Hindlimb muscle (tissue), 1 donor: ENCODE data around the gene PRMT7. TPM values are rescaled to one million over a fixed set of nuclear protein-coding genes. Genes with fewer than 3 reads are reported as not detected.

Experiments used
- DNase-seq: peaks from one replicate; pipeline ENCODE4 v3.0.0-alpha.2; 2013
- polyA plus RNA-seq: library from polyadenylated mRNA; unstranded; fragments of 120-200 nt; gene quantifications from one replicate; pipeline ENCODE4 v1.2.1, GENCODE V29; 2013; ENCODE audit not compliant: insufficient read length

The PRMT7 gene
- polyA plus RNA-seq, 1 donor, result 51.8 TPM

DNA sequence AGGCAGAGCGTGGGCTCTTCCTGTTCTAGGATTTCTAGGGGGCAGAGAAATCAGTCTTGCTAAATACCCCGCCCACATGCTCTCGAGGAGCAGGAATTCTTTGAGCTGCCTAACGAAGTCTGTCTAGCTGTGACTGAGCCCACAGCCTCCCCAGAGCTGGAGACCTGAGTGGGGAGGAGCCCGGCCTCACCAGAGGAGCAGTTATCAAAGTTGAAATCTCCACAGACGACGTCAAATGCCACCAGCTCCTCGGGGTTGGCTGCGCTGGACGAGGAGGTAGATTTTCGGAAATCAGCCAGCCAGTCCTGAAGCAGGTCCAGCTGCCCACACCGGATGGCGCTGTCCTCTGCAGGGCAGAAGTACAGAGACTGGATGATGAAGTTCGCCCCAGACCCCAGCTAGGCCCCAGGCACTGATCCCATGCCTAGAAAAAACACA lies 53.8 kb downstream of the PRMT7 start:
- DNase-seq, result no peak

DNA sequence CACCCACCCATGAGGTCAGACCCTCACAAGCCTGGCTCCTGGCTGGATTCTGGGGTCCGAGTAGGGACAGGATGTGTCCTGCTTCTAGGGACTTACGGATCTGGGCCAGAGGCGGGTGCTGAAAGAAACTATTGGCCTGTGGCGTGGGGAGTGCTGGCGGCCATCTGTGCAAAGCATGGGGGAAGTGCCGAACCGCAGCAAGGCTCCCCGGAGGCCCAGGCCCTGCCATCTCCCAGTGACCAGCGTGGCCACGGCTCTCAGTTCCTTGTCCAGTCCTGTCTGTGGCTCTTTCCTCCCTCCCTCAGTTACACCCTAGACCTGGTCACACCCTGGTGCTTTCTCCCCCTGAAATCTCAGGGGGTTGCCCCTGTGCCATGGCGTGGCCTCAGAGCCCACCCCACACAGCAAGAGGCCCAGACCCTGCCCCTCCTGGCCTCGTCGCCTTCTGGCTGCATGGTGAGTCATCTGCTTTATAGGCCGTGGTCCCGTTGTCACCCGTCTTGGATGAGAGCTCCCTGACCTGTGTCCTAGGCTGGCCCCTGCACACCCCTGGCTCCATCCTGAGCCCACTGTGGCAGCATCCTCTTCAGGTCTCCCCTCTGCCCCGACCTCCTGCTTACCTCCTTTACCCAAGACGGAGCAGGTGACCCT lies 54.5 kb downstream of the PRMT7 start:
- DNase-seq, result no peak

DNA sequence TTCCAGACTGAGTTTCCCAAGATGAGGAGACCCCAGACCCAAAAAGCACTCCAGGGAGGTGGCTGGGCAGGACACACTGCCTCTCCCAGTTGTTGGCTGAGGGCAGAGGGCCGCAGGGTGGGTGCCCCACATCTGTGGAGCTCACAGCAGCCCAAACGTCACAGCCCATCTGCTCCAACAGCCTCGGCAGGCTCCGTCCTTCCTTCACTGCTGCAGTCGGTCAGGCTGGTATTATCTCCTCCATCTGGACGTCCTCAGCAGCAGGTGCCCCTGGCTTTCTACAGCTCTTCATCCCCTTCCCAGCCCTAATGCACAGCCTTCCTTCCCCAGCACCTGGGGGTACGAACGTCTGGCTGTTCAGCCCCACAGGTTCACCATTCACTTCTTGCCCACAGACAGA lies 55.2 kb downstream of the PRMT7 start:
- DNase-seq, result no peak

DNA sequence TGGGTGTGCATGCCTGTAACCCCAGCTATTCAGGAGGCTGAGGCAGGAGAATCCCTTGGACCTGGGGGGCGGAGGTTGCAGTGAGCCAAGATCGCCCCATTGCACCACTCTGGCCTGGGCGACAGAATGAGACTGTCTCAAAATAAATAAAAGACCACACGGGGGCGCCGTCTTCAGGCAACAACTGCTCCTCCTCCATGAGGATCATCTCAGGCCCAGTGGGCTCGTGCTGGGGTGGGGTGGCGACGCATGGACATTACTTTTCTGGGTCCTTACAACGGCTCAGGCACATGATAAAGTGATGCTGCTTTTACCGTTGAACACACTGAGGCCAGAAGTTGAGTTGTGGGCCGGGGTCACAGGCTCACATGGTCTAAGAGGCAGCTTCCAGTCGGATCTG lies 56.2 kb downstream of the PRMT7 start:
- no peak for DNase-seq

DNA sequence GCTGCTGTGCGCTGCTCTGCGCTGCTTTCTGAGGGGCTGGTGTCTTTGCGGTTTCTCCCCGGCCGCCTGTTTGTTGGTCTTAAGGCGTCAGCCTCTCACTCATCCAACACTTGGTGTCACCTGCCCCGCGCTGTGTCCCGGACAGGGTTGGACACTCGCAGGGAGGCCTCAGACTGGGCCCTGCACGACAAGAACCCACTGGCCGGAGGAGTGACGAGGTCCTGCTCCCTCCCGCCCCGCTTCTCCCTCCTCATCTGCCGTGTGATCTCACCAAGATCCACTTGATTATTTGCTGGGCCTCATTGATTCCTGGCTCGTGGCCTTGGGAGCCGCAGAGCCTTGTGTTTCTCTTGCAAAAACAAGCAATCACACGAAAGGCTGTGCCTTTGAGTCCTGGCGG lies 56.6 kb downstream of the PRMT7 start:
- no peak for DNase-seq

DNA sequence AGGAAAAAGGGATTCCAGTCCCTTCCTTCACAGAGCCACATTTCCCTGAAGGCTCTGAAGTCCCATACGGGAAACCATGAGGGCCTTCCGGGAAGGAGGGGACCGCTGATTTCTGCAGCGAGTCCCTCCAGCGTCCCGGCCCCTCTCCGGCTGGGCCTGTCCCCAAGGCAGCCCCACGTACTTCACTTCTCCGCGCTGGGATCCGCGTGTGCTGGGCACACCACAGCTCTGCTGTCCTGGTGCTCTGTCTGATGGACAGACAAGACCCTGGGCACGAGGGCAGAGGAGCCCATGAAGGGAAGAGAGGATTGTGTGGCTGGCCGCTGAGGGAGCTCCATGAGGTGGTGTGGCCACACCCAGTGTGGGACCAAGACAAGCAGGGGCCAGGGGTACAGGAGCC lies 57.1 kb downstream of the PRMT7 start:
- DNase-seq, result no peak

DNA sequence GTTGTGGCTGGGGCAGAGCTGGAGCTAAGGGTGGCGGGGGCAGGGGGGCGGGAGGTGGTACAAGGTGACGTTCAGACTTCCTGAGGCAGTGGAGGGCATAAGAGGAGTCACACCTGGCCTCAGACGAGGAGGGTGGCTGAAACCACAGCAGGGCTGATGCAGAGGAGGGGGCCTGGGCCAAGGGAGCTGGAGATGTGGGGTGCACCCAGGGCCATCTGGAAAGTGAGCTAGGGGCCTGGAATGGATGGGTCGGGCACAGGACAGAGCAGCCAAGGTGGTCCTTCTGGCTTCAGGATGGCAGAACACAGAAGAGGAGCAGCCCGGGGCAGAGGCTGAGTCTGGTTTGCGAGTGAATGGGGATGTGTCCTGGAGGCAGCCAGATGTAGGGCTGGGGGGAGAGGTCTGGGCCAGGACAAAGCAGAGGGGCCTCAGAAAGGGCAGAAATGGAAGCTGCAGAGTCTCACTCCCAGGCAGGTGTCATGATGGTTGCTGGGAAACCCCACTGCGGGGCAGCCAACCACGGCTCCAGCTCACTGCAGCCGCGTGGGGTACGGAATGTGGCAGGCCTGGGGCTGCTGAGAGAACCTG lies 57.6 kb downstream of the PRMT7 start:
- no peak for DNase-seq

DNA sequence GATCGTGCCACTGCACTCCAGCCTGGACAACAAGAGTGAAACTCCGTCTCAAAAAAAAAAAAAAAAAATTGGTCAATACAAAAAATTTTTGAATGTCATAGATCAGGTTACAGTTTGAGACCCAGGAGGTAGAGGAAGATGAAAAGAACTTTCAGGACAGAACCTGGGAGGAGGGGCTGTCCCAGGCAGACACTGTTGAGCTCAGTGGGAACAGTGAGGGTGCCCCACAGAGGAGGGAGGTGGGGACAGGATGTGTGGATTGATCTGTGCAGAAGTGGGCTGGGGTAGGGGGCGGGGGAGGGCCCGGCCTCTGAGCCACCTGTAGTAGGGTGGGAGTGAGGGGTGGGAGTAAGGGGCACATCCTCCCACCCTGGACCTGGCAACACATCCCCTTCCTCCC lies 58.3 kb downstream of the PRMT7 start:
- no peak for DNase-seq

DNA sequence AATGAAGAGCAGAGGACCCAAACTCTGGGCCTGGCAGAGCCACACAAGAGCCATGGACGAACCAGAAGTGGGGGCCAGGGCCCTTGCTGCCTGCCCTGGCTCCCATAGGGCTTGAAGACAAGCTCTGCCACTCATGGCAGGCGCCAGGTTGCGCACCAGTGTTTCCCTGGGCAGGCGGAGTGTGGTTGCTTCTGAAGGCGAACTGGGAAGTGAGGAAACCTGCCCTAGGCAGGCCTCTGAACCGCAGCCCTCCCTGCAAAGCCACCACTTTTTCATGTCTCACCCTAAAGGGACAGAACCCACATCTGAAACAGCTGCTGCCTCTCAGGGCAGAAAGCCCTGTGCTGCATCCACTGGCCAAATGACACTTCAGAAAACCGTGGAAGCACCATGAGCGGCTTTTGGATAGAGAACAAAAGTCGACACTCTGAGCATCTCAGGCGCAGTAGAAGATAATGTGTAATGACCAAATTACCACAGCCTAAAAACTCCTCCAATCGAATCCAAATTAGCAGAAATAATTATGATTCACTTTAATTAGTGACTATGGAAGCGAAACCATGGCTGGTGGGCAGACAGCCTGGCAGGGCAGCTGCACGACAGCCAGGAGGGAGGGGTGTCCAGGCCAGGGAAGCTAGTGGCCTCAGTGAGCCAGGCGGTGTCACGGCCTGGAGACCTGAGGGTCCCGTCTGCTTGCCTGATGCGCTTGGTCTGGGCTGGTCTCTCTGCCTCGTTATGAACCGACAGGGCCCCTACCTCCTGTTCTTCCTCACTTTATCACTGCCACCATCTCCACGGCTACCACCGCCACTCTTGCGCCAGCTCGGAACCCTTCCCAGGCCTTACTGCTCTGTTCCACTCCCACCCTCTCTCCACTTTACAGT lies 59.1 kb downstream of the PRMT7 start:
- DNase-seq, result no peak

DNA sequence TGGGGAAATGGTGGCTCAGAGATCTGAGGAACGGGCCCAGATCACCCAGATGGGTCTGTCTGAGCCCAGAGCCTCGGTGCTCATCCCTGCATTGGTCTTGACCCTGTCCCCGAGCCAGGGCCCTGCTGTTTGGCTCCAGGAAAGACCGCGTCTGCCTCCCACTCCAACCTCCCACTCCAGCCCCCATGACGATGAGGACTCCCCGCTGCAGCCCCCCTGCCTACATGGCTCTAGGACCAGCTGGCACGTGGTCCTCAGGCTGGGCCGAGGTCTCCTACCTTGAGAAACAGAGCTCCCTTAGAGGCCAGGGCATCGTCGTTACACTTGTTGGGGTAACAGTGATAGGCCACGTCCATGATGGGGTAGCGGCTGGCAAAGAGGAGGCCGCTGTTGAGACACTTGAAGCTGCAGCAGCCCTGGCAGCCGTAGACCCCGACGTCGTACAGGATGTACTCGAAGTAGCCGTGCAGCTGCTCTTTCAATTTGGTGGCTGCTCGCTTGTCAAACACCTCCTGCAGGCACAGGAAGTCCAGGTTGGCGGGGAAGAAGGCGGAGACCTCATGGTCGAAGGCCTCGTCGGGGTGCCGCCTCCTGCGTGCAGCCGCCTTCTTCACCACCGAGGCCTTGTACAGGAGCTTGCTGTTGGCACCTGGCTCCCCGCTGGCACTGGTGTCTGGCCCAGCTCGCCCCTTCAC lies 59.9 kb downstream of the PRMT7 start:
- DNase-seq, result no peak

DNA sequence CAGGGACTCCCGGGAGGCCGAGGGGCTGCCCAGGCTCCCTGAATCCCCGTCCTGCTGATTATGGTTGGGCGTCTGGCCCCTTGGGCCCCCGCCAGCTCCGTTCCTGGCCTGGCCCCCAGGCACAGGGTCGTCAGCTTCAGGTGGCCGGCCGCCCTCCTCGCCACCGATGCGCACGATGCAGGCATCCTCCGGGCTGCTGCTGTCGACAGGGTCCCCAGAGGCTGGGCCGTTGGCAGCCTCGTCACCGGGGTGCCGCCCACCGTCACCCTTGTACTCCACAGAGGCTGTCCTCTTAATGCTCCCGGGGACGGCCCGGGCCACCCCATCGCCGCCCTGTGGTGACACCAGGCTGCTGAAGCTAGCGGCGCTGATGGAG lies 60.4 kb downstream of the PRMT7 start:
- DNase-seq, result no peak

DNA sequence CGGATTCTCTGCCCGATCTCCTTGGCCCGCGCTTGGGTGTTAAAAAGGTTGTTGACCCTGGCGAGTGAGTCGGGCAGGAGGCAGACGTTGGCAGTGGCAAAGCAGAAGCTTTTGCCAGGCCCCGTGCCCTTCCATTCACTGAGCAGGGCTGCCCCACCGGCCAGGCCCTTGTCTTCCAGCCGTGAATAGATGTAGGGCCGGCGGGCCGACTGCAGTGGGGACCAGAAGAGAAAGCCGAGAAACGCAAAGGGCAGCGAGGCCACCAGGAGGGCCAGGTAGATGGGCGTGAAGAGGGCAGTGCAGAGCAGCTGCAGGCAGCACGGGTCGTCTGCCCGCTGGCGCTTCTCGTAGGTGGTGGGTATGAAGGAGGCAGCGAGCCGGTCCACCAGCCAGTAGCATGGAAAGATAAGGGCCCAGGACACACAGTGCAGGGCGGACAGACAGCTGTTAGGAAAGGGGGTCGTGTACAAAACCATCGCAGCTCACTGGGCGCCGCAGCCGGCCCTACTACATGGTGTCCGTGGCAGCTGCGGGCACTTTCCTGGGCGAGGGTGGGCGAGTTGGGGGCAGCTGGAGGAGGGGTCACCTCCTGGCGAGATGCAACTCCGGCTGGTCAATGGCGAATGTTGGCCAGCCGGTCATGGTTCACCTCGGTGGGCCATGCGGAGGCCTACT lies 61.0 kb downstream of the PRMT7 start:
- no peak for DNase-seq

DNA sequence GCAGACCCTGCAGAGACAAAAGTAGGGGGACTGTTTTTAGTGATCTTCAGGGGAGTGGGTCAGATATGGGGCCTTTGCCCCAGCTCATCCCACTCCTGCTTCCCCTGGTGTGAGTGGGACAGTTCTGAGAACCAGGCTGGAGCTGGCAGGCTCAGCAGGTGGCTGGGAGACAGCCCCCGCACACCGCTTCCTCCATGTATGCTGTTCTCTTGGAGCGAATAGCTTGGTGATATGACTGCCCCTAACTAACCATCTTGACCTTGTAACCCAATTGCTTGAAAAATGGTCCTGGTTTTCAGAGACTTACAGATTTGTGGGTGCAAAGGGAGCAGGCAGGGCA lies 61.5 kb downstream of the PRMT7 start:
- no peak for DNase-seq

DNA sequence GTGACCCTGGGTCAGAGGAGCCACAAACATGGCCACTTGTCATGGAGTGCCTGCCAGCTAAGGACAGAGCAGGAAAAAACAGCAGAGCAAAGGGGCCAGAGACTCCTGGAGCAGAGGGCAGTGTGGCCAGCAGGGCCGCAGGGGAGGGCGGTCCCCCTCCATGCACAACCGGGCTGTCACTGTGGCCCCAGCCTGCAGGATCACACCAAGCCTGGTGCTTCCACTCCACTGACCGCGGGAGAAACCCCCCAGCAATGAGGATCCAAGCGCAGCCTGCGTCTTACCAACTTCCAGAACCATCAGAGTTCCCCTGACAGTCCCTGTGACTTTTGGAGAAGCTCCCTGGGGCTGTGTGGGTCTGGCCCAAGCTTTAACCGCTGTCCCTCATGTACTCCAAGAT lies 62.0 kb downstream of the PRMT7 start:
- no peak for DNase-seq

DNA sequence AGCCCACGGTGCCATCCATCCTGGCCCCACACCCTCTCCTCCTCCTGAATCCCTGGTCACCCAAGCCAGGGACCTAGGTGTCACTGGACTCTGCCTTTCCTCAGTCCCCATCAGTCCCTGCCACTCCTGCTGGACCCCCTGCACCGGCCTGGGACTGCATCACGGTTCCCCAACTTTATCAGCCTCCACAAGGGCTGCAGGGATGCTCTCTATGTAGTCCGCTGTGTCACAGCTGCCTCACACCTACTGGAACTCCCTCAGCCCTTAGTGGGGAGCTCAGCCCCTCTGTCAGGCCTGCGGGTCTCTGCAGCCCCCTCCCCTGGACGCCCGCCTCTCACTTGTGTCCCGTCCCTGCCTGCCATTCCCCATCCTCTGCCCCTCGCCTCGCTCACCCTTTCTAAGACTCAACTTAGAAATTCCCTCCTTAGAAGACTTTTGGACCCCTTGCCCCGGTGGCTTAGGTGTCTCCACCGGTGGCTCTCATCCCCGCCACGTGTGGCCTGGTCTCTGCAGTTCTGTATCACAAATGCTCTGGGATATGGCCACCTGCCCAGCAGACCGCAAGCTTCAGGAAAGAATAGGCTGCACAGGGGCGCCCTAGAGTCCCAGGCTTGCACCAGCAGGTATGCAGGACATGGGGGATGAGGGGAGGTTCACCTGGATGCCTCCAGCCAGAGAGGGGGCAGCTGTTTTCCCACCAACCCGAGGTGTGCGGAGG lies 62.9 kb downstream of the PRMT7 start:
- DNase-seq, result no peak

DNA sequence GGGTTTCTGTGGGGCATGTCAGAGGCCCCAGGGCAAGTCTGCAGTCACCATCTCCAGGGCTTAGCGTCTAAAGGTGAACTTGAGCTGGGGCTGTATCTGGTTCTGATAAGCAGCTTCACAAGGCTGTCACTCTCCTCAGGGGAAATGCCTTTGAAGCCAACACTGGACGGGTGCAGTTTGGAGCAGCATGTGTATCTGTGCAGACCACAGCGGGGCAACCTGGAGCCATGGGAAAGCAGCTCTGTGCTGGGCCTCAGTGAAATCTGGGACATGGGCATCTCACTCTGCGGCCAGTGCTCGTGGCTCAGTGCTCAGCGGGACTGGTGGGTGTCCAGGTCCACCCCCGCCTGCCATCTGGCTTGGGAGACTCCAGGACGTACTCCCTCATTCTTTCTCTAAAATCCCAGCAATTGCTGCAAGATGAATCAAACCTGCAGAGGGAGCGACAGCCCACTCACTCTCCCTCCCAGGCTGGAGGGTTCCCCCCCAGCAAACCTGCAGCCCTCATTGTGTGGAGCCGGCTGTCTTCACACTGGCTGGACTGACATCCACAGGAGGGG lies 63.5 kb downstream of the PRMT7 start:
- no peak for DNase-seq

DNA sequence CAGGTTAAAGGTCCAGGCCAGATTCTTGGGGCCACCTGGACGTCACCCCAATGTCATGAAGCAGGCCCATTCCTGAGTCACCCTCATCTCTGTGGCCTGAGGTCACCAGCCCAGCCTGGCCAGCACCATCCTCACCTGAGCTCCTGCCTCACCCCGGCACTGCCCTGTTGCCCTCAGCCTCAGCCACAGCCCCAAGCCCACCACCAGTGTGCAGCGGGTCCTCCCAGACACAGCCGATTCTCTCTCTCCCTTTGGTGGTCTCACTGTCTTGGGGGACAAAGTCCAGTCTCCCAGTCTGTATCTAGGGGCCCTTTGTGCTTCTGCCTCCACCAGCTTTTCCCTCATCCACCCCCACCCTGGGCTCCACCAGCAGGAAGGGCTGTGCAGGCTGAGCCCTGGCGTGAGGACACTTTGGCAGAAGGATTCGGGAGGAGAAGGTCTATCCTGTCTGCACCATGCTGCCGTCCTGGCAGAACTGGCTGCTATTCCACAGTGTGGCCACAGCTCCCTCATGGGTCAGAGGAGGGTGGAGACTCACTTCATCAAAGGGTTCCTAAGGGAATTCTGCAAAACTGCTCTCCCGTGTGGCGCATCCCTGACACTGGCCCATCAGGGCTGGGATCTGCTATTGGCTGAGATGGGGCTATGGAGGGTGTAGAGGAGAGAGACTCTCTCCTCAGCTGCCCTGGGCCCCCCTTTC lies 64.3 kb downstream of the PRMT7 start:
- no peak for DNase-seq

DNA sequence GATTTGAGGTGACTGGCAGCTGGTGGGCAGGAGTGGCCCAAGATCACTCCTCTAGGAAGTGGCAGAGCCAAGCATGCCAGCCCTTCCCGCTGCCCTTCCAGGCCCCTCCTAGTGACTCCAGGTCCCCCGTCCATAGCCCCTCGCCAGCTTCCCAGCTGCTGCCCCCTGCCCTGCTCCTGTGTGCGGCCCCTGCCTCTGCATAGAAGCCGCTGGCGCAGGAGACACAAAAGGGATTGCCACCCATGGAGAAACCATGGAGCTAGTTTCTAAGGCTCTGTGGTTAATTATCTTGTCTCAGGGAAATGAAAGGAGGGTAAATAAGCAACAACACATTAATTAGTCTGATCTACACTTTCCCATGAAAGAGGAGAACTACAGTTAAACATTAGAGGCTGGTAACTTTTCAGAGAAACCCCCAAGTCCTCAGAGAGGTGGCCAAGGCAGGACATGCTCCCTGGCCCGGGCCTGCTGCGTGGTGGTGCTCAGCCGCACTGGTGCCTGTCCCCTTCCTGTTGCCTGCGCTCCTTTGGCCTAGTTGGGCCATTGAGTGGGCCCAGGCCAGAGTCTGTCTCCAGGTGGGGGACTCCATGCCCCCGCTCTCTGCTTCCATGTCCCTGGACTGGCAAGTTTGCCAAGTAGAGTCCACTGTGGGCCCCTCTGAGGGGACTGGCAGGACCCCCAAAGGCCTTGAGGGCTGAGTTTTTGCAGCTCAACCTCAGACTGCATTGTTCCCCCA lies 65.2 kb downstream of the PRMT7 start:
- DNase-seq, result no peak

DNA sequence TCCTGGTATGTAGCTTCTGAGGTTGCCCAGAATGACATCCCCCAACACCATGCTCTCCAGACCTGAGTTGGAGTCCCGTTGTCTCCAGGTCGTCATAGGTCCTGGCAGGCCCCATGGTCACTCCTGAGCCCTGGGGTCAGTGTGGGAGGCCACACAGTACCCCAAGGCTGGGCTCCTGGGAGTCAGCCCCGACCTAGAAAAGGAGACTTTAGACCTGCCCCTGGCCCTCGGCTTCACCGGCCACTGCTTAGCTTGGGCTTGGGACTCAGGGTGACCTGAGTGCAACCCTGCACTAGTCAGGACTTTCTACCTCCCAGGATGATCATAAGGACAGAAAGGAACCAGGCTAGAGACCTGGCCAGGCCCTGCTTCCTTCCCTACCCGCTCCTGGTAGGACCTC lies 65.8 kb downstream of the PRMT7 start:
- DNase-seq, result no peak

DNA sequence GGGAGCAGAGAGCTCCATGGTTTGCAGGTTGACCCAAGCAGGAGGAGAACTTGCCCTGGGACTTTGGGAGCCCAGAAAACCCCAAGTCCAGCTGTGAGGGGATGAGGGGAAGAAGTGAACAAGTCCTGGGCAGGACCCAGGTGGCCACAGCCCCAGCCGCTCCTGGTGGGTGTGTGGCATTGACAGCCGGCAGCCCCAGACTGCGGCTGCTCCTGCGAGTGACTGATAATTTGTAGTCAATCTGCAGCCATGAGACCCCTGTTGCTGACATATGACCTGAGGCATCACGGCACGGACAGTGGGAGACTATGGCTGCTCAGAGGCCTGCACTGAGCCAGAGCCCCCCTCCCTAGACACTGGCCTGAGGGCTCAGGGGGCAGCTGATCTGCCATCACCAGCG lies 66.4 kb downstream of the PRMT7 start:
- no peak for DNase-seq
